ENCODE data around the gene SCO1.
A peak's percentile ranks its signal among the peaks of the same experiment; 100 is the strongest.
"Not testable (repeated sequence)": the region's sequence is repeated elsewhere in the genome, so short reads cannot be mapped to it uniquely, and the experiment has no call there.

Gene SCO1

GRCh38 chr17:10697092-10698081, at the start of gene SCO1, which contains the start of gene ADPRM:
TSS of gene SCO1 (minus strand) at chr17:10697533. CDS start at chr17:10697507, 26 bp downstream.
TSS of gene ADPRM (plus strand) at chr17:10697594. CDS start at chr17:10704927, 7,333 bp downstream.
- peak; percentile 96 for DNase-seq (ENCODE audit: low read depth, low spot score)

DNA sequence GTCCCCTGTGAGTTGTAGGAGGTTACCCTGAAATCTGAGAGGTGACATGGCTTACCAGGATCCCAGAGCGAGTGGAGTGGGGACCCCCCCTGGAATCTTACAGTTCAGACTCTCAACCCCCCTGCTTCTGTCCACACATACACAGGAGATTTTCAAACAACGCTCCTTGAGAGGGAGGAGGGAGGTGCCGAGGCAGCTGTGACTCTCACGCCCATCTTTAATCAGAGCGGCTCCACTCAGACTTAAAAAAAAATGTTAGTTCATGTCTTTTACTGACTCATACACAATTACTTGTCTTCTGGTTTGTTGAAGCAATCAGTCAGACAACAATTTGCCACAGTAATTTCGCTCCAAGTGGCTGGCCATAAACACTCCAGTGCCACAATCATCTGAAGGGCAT, 47.9 kb upstream of the SCO1 start:
- no peak for DNase-seq (ENCODE audit: low read depth, low spot score)

- no peak for DNase-seq (ENCODE audit: low read depth, low spot score)
Observed at GRCh38 chr17:10744501-10745000, 47.2 kb upstream of the SCO1 start.

GRCh38 chr17:10743316-10744009, 46.1 kb upstream of the SCO1 start:
- no peak for DNase-seq (ENCODE audit: low read depth, low spot score)

GRCh38 chr17:10742431-10742830, 45.1 kb upstream of the SCO1 start:
- no peak for DNase-seq (ENCODE audit: low read depth, low spot score)

DNA sequence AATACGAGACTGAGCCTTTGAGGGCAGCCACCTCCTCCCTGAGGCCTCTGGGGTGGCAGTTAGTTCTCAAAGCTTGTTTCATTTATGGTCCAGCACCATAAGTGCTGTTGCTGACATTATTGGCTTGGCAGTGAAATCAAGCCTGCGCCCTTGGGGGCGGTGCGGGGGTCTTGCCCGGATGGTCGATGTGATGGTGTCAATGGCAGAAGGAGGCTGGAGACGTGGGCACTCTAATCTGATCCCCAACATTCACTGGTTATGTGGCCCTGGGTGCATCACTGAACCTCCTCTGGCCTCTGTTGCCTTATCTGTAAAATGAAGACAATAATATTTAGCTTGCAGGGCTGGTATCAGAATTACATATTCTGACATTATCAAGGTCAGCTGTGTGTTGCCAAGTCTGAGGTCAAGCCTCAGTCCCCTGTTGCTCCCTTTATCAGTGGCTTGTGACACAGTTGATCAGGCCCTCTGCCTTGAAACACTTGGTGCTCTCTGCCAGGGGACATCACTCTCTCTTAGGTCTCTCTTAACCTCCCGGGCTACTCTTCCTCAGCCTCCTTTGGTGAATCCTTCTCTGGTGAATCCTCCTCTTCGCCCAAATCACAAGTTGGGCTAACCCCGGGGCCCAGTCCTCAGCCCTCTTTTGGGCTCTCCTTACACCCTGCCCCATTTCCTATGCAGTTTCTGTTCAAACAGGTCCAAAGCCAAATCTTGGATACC, 44.2 kb upstream of the SCO1 start:
- DNase-seq (ENCODE audit: low read depth, low spot score), result no peak

GRCh38 chr17:10739386-10739785, 42.1 kb upstream of the SCO1 start:
- no peak for DNase-seq (ENCODE audit: low read depth, low spot score)

- DNase-seq (ENCODE audit: low read depth, low spot score), result no peak
Observed at GRCh38 chr17:10738521-10739258, 41.4 kb upstream of the SCO1 start.

- no peak for DNase-seq (ENCODE audit: low read depth, low spot score)
Observed at GRCh38 chr17:10737736-10738135, 40.4 kb upstream of the SCO1 start.

GRCh38 chr17:10737168-10737622, 39.9 kb upstream of the SCO1 start:
- peak; percentile 60 for DNase-seq (ENCODE audit: low read depth, low spot score)

GRCh38 chr17:10735821-10736220, 38.5 kb upstream of the SCO1 start:
- DNase-seq (ENCODE audit: low read depth, low spot score), result no peak

GRCh38 chr17:10735251-10735650, 37.9 kb upstream of the SCO1 start:
- no peak for DNase-seq (ENCODE audit: low read depth, low spot score)

DNA sequence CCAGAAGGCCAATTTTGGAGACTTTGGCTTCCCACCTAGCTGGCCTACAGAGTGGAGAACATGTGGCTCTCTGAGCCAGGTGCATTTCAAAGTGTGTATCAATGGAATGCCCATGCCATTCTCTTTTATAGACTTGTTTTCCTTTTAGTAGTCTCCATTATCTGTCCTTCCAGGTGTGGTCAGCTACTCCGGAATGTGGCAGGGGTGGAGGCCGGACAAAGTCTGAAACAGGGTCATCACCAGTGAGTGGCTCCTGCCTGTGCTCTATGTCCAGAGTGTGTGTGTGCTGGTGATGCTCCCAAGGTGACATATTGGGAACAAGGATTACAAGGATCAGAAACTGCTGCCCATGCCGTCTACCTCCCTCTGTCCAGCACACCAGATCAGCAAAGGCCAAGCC, 36.3 kb upstream of the SCO1 start:
- no peak for DNase-seq (ENCODE audit: low read depth, low spot score)

GRCh38 chr17:10732121-10732520, 34.8 kb upstream of the SCO1 start:
- DNase-seq (ENCODE audit: low read depth, low spot score), result not testable (repeated sequence)

GRCh38 chr17:10731408-10731879, 34.1 kb upstream of the SCO1 start:
- no peak for DNase-seq (ENCODE audit: low read depth, low spot score)

DNA sequence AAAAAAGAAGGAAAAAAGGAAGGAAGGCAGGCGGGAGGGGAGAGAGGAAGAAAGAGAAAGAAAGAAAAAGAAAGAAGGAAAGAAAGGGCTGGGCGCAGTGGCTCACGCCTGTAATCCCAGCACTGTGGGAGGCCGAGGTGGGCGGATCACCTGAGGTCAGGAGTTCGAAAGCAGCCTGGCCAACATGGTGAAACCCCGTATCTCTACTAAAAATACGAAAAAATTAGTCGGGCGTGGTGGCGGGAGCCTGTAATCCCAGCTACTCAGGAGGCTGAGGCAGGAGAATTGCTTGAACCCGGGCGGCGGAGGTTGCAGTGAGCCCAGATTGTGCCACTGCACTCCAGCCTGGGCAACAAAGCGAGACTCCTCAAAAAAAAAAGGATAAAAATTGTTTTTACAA, 32.9 kb upstream of the SCO1 start:
- not testable (repeated sequence) for DNase-seq (ENCODE audit: low read depth, low spot score)

DNA sequence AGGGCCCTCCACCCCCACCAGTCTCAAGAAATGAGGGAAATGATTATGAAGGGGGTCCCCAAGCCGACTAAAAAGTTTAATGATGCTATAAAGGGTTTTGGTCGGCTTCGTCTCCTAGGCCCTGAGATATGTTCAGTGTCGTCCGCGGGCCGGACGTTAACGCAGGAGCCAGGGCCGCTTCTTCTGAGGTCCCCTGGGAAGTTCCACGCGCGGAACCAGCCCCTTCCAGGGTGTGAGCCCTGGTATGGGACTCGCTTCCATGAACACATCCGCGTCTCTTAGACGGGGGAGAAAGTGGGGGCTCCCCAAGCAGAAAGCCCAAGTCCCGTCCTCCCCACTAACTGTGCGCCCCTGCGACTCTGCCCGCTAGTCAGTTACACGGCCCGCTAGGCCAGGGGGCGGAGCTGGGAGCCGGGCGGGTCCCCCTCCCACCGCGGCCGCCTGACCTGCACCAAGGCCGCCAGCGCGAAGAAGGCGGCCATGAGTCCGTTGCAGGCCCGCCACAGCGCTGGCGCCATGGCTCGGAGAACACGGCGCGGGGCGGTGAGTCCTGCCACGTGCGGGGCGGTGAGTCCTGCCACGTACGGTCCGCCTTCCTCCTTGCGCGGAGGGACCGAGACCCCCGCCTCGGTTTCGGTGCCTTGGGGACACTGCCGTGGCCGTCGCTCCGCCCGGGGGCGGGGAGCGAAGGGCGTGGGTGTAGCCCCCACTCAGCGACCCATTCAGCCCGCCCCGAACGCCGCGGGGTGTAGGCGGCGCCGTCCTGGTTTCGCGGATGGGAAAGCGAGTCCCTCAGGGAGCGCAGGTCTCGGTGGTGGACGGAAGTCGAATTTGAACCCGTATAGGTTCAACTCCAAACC, 32.2 kb upstream of the SCO1 start, which contains the start of gene TMEM220:
TSS of gene TMEM220 (minus strand) at position 690 of the 860 bp plus-strand sequence. CDS start at position 518, 172 bp downstream.
- peak; percentile 90 for DNase-seq (ENCODE audit: low read depth, low spot score)

DNA sequence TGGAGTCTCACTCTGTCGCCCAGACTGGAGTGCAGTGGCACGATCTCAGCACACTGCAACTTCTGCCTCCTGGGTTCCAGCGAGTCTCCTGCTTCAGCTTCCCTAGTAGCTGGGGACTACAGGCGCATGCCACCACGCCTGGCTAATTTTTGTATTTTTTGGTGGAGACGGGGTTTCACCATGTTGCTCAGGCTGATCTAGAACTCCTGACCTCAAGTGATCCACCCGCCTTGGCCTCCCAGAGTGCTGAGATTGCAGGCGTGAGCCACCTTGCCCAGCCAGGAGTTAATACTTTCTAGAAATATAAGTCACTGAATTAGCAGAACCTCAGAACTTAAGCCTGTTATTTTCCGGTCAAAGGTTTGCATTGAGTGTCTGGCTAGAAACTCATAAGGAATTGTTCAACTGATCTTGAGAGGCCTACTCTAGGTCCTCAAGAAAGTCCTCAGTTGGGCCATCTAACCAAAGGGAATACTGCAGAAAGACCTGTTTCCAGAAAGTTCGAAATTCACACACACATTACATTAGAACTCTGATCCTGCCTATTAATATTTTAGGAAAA, 31.1 kb upstream of the SCO1 start:
- no peak for DNase-seq (ENCODE audit: low read depth, low spot score)

- no peak for DNase-seq (ENCODE audit: low read depth, low spot score)
Observed at GRCh38 chr17:10727192-10727591, 29.9 kb upstream of the SCO1 start.

Data from ELF-1 (cell line).